Measurements from ENCODE around the gene TYROBP. TPM values are rescaled to one million over a fixed set of nuclear protein-coding genes. Genes with fewer than 3 reads are reported as not detected.

Gene TYROBP
- total and polyA plus RNA-seq, 4 donors, result 17.0 to 1,276 (median 417) TPM

GRCh38 chr19:35860818-35861639, 47.1 kb downstream of the TYROBP start:
- no peak for TF ChIP-seq CTCF (IDR thresholded peaks at IDR 0.05; ENCODE audit: control extremely low read depth, extremely low read depth)
- Histone ChIP-seq H3K27me3 (ENCODE audit: control insufficient read depth in 3 of 3, insufficient read depth in 3 of 3, low read length in 2 of 3) (peaks cover 10 to 37% (median 30%) of the 10 kb centered on the region in 3 donors), H3K4me1 (ENCODE audit: control insufficient read depth in 5 of 5, insufficient read depth in 5 of 5, low read length in 5 of 5) (peaks cover 0 to 8% (median 7%) of the 10 kb centered on the region in 5 donors), H3K9me3 (ENCODE audit: control insufficient read depth in 4 of 4, insufficient read depth in 3 of 4, low read length in 3 of 4) (peaks cover 0 to 4% (median 0%) of the 10 kb centered on the region in 4 donors), H3K4me3 (no peak overlapping the region), H3K9ac (ENCODE audit: insufficient read depth in 1 of 2, low read length in 2 of 2) (no peak overlapping the region), H3K36me3 (ENCODE audit: control insufficient read depth in 4 of 4, insufficient read depth in 4 of 4, low read length in 4 of 4) (no peaks in the 10 kb centered on the region), H3K27ac (ENCODE audit: low read depth in 1 of 2, low read length in 1 of 2) (no peak overlapping the region)
- WGBS, 2 donors, result 11 to 15% methylated on average over 54 to 55 of the region's 55 CpGs
- ATAC-seq (ENCODE audit: insufficient read depth, low FRiP score) (no peak), DNase-seq (peak in 1 of 3 donors; percentile 4)

GRCh38 chr19:35860436-35860817, 47.7 kb downstream of the TYROBP start:
- 17 to 20% methylated on average over 22 to 24 of the region's 24 CpGs for WGBS, 2 donors
- no peak overlapping the region for H3K9ac ChIP-seq (ENCODE audit: insufficient read depth in 1 of 2, low read length in 2 of 2)
- DNase-seq (no peak), ATAC-seq (ENCODE audit: insufficient read depth, low FRiP score) (no peak)
- peaks cover 10 to 40% (median 34%) of the 10 kb centered on the region in 3 donors for H3K27me3 ChIP-seq (ENCODE audit: control insufficient read depth in 3 of 3, insufficient read depth in 3 of 3, low read length in 2 of 3)
- no peak overlapping the region for H3K4me3 ChIP-seq
- no peak overlapping the region for H3K27ac ChIP-seq (ENCODE audit: low read depth in 1 of 2, low read length in 1 of 2)
- no peak for TF ChIP-seq CTCF (IDR thresholded peaks at IDR 0.05; ENCODE audit: control extremely low read depth, extremely low read depth)
- peaks cover 0 to 13% (median 8%) of the 10 kb centered on the region in 5 donors for H3K4me1 ChIP-seq (ENCODE audit: control insufficient read depth in 5 of 5, insufficient read depth in 5 of 5, low read length in 5 of 5)
- H3K9me3 ChIP-seq (ENCODE audit: control insufficient read depth in 4 of 4, insufficient read depth in 3 of 4, low read length in 3 of 4), result peaks cover 0 to 4% (median 0%) of the 10 kb centered on the region in 4 donors
- no peaks in the 10 kb centered on the region for H3K36me3 ChIP-seq (ENCODE audit: control insufficient read depth in 4 of 4, insufficient read depth in 4 of 4, low read length in 4 of 4)

- Histone ChIP-seq H3K36me3 (ENCODE audit: control insufficient read depth in 4 of 4, insufficient read depth in 4 of 4, low read length in 4 of 4) (no peaks in the 10 kb centered on the region), H3K27me3 (ENCODE audit: control insufficient read depth in 3 of 3, insufficient read depth in 3 of 3, low read length in 2 of 3) (peaks cover 10 to 46% (median 44%) of the 10 kb centered on the region in 3 donors), H3K9me3 (ENCODE audit: control insufficient read depth in 4 of 4, insufficient read depth in 3 of 4, low read length in 3 of 4) (peaks cover 0 to 4% (median 0%) of the 10 kb centered on the region in 4 donors), H3K9ac (ENCODE audit: insufficient read depth in 1 of 2, low read length in 2 of 2) (no peak overlapping the region), H3K27ac (ENCODE audit: low read depth in 1 of 2, low read length in 1 of 2) (no peak overlapping the region), H3K4me3 (no peak overlapping the region), H3K4me1 (ENCODE audit: control insufficient read depth in 5 of 5, insufficient read depth in 5 of 5, low read length in 5 of 5) (peaks cover 0 to 13% (median 8%) of the 10 kb centered on the region in 5 donors)
- no peak for TF ChIP-seq CTCF (IDR thresholded peaks at IDR 0.05; ENCODE audit: control extremely low read depth, extremely low read depth)
- DNase-seq (no peak), ATAC-seq (ENCODE audit: insufficient read depth, low FRiP score) (no peak)
- WGBS, 2 donors, result 74 to 75% methylated on average over 4 of the region's 4 CpGs
Observed at GRCh38 chr19:35859414-35859813, 48.7 kb downstream of the TYROBP start.
